ENCODE results near the gene CCL3. TPM values are rescaled to one million over a fixed set of nuclear protein-coding genes. Genes with fewer than 3 reads are reported as not detected.
"Not testable (repeated sequence)": the region's sequence is repeated elsewhere in the genome, so short reads cannot be mapped to it uniquely, and the experiment has no call there.

Gene CCL3
- total RNA-seq, 1 donor from 2014 or later, result not detected

DNA sequence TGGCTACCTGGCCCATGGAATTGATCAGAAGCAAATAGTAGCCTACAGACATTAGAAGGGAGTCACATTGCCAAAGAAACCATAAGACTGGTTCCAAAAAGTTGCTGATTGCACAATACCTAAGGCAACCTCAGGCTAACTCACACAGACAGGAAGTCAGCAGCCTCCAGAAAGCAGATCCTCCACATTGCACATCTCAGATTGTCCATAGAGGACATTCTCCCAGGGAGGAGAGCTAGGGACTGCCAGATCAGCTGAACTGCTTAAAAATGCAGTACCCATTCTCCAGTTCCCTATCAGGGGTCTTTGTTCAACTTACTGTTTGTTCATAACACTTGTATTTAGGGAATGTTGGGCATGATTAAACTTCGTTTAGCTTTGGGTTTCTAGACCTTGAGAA, 4.2 kb downstream of the CCL3 start:
- no peak for ATAC-seq

DNA sequence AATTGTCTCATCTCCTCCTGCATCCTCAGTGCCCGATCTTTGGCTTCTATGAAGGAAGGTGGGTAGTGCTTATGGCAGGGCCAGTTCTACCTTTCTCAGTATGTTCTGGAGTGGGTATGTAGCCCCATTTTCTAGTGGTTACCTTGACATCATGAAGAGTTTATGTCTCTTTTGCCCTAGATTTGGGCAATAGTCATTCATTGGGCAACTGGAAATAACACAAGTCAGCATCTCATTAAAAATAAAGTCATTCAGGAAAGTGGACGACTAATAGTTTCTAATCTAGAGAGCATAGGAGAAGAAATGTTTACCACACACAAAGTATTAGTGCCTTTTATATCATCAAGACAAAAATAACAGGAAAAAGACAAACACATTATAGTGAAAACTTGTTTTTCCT, 6.3 kb downstream of the CCL3 start:
- not testable (repeated sequence) for ATAC-seq

- ATAC-seq, result peak; percentile 68
Observed at GRCh38 chr17:36082482-36083120, 7.3 kb downstream of the CCL3 start.

DNA sequence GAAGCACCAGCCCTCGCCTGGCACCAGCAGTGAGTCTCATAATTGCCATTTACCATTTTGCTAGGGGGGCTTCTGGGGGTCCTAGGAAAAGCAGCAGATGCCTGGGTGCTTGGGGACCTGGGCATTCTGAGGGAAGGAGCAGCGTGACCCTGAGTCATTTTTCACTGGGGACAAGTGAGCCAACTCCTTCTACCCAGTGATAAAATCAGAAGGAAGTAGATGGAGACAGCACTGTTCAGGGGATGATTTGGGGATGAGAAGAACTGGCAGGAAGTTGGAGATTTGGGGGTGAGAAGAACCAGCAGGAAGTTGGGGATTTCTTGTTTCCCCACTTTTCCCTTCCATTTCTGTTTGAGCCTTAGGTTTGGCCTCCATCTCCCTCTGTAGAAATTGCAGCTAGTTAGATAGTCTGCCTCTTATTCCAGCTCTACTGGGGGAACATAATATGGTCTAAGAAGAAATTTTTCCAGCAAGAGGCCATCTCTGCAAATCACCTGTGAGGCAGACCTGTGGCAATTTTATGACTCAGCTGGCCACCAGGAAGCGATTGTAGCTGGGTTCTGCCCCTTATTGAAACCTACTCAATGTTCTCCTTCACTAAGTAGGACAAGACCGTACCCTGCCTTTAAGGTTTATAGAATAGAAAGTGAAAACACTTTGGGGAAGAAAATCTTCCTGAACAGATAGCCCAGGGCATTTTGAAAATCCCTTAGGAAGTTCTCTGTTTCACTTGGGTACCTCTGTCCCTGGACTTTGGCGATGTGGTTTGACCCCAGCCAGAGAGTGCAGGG, 8.1 kb downstream of the CCL3 start:
- ATAC-seq, result not testable (repeated sequence)

- ATAC-seq, result no peak
Observed at GRCh38 chr17:36074365-36074764, 15.6 kb downstream of the CCL3 start.

- peak; percentile 22 for ATAC-seq
Observed at GRCh38 chr17:36072431-36073121, 17.4 kb downstream of the CCL3 start.

GRCh38 chr17:36071751-36072150, 18.2 kb downstream of the CCL3 start:
- ATAC-seq, result no peak

DNA sequence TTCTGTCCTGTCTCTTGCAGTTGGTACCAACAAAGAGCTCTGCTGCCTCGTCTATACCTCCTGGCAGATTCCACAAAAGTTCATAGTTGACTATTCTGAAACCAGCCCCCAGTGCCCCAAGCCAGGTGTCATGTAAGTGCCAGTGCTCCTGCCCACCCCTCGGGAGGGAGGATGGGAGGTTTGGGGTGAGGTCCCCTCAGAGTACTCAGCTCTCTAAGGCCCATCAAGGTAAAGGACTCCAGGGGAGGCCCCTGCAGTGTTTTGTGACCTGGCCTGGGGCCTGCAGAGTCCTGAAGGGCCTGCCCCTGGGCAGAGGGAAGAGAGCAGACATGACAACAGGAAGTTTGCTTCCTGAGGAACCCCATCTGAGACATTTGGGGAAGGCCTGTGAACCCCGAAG, 19.5 kb downstream of the CCL3 start:
- ATAC-seq, result no peak

DNA sequence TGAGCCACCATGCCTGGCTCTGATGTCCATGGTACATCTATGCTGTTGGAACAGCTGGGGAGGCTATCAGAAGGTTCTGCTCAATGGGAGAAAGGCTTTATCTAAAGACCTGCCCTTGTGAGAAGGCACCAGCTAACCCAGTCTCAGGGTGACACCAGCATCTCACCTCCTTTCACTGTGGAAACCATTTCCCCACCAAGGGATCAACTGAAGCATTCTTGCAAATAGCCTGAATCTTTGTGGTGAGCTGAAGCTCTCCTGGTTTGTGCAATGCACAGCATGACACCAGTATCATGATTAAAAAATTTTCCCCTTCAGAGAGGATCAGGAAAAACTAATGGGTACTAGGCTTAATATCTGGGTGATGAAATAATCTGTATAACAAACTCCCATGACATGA, 20.8 kb downstream of the CCL3 start:
- no peak for ATAC-seq

DNA sequence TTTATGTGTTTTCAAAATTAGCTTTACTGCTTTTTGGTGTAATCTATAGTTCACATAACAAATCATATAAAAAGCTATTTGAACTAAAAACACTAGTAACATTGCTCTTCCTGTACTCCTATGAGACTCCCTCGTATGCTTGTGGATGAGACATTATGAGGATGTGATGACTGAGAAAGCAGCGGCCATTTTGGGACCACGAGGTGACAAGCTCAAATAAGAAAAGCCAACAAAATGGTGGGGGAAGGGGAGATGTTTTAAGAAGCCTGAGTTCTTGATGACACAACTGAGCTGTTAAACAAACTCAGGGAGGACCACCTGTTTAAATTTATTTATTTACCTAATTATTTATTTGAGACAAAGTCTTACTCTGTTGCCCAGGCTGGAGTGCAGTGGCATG, 21.4 kb downstream of the CCL3 start:
- no peak for ATAC-seq

GRCh38 chr17:36066365-36066985, 23.5 kb downstream of the CCL3 start:
- ATAC-seq, result no peak

GRCh38 chr17:36063786-36064541, 26.0 kb downstream of the CCL3 start, which contains the start of gene CCL18:
Gene CCL18, plus strand, starts transcription at chr17:36064272. Its CDS starts 71 bp downstream, at chr17:36064343.
- ATAC-seq, result no peak

DNA sequence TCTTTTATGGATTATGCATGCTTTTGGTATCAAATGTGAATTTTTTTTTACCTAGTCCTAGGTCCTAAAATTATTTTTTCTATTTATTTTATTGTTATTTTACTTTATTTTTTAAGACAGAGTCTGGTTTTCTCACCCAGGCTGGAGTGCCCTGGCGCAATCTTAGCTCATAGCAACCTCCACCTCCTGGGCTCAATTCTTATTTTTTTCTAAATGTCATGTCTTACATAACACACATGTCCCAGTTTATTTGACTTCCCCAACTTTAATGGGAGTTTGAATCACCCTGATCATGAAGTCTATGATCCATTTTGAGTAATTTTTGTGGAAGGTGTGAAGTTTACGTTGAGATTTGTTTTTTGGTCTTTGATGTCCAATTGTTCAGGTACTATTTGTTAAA, 29.1 kb downstream of the CCL3 start:
- ATAC-seq, result no peak

- ATAC-seq, result no peak
Observed at GRCh38 chr17:36059406-36059805, 30.5 kb downstream of the CCL3 start.

DNA sequence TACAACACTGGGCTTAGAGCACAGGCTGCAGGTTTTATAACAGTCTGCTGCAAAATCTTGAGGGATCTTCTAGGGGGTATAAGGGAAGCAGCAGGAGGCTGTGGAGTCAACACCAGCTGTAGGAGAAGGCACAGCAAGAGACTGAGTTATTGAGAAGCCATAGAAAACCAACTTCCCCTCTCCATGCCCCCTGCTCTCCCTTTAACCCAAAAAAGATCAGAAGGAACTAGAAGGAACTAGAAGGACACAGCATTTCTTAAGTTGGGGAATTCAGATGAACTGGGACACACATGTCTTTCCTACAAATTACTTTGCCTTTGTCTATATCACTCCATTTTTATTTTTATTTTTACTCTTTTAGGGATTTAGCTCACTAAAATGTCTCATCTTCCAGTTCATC, 32.0 kb downstream of the CCL3 start:
- ATAC-seq, result no peak

DNA sequence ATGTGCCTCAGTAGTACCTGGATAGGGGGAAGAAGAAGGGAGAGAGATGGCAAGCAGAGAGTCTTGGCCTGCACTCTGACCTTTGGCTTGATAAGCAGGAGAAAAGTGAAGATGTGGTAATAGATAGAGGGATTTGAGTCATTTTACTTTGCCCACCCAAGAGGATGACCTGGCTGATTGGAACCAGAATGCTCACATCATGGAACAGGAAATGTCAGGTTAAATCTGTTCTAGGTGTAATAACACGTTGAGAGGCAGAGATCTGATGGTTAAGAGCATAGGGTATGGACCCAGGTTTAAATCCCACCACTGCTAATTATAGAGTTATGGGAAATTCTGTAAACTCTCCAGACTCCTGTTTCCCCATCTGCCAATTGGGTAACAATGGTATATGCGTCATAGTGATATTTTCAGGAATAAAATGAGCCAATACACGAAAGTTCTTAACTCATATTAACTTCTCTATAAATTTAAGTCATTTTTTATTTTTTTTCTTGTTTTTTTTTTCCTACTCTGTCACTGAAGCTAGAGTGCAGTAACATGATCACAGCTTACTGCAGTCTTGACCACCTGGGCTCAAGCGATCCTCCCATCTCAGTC, 33.9 kb downstream of the CCL3 start:
- ATAC-seq, result no peak

- no peak for ATAC-seq
Observed at GRCh38 chr17:36055171-36055570, 34.8 kb downstream of the CCL3 start.

DNA sequence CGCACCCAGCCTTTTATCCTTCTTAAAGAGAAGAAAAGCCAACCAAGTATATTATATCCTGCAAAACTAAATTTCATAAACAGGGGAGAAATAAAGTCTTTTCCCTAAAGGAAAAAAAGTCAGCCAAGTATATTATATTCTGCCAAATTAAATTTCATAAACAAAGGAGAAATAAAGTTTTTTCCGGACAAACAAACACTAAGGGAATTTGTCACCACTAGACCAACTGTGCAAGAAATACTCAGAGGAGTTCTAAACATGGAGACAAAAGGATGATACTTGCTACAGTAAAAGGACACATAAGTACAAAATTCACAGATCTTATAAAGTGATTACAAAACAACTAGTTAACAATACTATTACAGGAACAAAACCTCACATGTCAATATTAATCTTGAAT, 40.3 kb downstream of the CCL3 start:
- no peak for ATAC-seq

- ATAC-seq, result no peak
Observed at GRCh38 chr17:36048066-36048465, 41.9 kb downstream of the CCL3 start.
